Body of pancreas (tissue), 4 donors: ENCODE data around the gene SUMF2.

Experiments
- POLR2A ChIP-seq, 3 donors: fragments of 450-650 bp; IDR thresholded peaks; one replicate each; pipeline ENCODE4 v1.6.1; 2016; ENCODE audit warnings: antibody characterized with exemption in 3 of 3, mild to moderate bottlenecking in 2 of 3
- TF ChIP-seq, protein P1 (sequence below), 7 experiments: fragments of 450-650 bp in 4 of 7; fragments of 200-600 bp in 3 of 7; sonication (generic) in 3 of 7; IDR thresholded peaks; one replicate each; pipeline ENCODE4 v1.5.1; 2016 to 2019; ENCODE audit warnings: antibody characterized with exemption in 7 of 7

DNA sequence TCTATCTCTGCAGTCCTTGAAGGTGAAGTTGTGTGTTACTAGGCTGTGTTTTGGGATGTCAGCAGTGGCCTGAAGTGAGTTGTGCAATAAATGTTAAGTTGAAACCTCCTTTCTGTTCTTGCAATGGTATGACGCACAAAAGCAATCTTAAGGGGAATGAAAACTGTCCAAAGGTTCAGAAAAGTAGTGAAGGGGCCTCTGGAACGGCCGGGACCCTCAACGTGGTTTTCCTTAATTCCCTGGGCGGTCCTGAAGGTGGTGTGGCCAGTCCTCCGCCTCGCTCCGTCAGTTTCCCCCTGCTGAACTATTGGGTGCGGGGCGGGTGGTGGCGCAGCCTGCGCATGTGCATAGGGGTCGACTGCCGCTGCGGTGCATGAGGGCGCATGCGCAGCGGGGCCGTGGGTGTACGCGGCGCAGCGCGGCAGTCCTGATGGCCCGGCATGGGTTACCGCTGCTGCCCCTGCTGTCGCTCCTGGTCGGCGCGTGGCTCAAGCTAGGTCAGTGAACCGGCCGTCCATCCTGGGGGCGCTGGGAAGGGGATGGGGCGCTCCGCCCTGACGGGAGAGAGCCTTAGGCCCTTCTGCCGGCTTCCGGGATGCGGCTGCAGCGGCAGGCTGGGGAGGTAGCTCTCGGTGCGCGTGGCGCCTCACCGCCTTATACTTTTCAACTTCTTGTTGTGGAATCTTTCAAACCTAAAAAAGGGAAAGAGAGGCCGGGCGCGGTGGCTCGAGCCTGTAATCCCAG lies at the start of gene SUMF2:
- TF ChIP-seq, protein P1, sequence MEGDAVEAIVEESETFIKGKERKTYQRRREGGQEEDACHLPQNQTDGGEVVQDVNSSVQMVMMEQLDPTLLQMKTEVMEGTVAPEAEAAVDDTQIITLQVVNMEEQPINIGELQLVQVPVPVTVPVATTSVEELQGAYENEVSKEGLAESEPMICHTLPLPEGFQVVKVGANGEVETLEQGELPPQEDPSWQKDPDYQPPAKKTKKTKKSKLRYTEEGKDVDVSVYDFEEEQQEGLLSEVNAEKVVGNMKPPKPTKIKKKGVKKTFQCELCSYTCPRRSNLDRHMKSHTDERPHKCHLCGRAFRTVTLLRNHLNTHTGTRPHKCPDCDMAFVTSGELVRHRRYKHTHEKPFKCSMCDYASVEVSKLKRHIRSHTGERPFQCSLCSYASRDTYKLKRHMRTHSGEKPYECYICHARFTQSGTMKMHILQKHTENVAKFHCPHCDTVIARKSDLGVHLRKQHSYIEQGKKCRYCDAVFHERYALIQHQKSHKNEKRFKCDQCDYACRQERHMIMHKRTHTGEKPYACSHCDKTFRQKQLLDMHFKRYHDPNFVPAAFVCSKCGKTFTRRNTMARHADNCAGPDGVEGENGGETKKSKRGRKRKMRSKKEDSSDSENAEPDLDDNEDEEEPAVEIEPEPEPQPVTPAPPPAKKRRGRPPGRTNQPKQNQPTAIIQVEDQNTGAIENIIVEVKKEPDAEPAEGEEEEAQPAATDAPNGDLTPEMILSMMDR (IDR thresholded peaks at IDR 0.05), result peak in 1 of 7 experiments; percentile 27
- peak; percentile 80 to 91 (median 89) for TF ChIP-seq POLR2A (IDR thresholded peaks at IDR 0.05)
